Vagina (tissue), 2 donors: ENCODE measurements around the gene SNAP29.

Experiments used
- POLR2A ChIP-seq, 2 donors: fragments of 450-650 bp; IDR thresholded peaks; one replicate each; pipeline ENCODE4 v1.6.1; 2017; ENCODE audit warnings: antibody characterized with exemption in 2 of 2, mild to moderate bottlenecking in 2 of 2, moderate library complexity in 2 of 2
- POLR2AphosphoS5 ChIP-seq, 2 donors: sonication (generic); formaldehyde crosslinking; IDR thresholded peaks; one replicate each; pipeline ENCODE4 v1.9.0; 2017; ENCODE audit warnings: antibody characterized with exemption in 2 of 2, mild to moderate bottlenecking in 2 of 2, low read depth in 1 of 2; ENCODE audit not compliant: insufficient read depth in 1 of 2
- TF ChIP-seq, protein P1 (sequence below), 3 experiments: fragments of 450-650 bp in 2 of 3; fragments of 200-600 bp in 1 of 3; sonication (generic) in 1 of 3; IDR thresholded peaks; one replicate each; pipeline ENCODE4 v1.5.1; 2017 to 2019; ENCODE audit warnings: antibody characterized with exemption in 3 of 3, mild to moderate bottlenecking in 2 of 3, moderate library complexity in 2 of 3

DNA sequence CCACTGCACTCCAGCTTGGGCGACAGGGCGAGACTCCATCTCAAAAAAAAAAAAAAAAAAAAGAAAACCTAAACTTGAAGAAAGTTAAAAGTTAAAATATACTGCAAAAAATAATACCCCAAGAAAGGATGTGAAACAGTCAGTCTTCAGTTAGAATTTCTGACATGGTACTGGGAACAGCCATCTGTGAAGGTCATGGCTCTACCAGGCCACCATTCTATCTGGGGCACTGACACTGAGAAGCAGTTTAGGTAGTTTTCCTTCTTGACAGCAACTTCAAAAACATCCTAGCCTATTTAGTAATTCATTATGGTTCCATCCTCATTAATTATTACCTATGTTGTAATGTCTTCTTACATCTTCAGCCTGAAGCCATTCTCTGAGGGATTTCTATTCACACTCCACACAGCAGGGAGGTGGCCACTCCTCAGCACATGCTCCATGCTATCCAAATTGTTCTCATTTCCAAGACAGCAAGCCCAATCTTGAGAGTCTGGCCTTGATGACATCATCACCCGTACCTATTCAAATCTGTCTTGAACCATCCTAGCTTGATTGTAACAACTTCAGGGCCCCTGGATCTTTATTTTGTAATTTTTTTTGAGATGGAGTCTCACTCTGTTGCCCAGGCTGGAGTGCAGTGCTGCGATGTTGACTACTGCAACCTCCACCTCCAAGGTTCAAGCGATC lies 46.7 kb upstream of the SNAP29 start:
- TF ChIP-seq, protein P1, sequence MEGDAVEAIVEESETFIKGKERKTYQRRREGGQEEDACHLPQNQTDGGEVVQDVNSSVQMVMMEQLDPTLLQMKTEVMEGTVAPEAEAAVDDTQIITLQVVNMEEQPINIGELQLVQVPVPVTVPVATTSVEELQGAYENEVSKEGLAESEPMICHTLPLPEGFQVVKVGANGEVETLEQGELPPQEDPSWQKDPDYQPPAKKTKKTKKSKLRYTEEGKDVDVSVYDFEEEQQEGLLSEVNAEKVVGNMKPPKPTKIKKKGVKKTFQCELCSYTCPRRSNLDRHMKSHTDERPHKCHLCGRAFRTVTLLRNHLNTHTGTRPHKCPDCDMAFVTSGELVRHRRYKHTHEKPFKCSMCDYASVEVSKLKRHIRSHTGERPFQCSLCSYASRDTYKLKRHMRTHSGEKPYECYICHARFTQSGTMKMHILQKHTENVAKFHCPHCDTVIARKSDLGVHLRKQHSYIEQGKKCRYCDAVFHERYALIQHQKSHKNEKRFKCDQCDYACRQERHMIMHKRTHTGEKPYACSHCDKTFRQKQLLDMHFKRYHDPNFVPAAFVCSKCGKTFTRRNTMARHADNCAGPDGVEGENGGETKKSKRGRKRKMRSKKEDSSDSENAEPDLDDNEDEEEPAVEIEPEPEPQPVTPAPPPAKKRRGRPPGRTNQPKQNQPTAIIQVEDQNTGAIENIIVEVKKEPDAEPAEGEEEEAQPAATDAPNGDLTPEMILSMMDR (IDR thresholded peaks at IDR 0.05), result no peak
- TF ChIP-seq POLR2A (IDR thresholded peaks at IDR 0.05) (no peak), POLR2AphosphoS5 (IDR thresholded peaks at IDR 0.05; ENCODE audit: insufficient read depth in 1 of 2, low read depth in 1 of 2) (no peak)
